H1 (cell line): Measurements from ENCODE around the gene VPS9D1. TPM values are rescaled to one million over a fixed set of nuclear protein-coding genes. Genes with fewer than 3 reads are reported as not detected.
"Not testable (repeated sequence)": the region's sequence is repeated elsewhere in the genome, so short reads cannot be mapped to it uniquely, and the experiment has no call there.

ENCODE experiments used
- CTCF ChIA-PET: fragments of 300-600 bp; sonication (Branson Sonifier 250); formaldehyde crosslinking; loops from one replicate; lab custom pipeline; 2021; ENCODE audit not compliant: partially characterized antibody; lab: Charles Lee
- POLR2A ChIA-PET: fragments of 300-600 bp; sonication (Branson Sonifier 250); formaldehyde crosslinking; loops from one replicate; lab custom pipeline; 2021; ENCODE audit warnings: inconsistent platforms; ENCODE audit not compliant: partially characterized antibody; lab: Charles Lee
- DNase-seq, 2 experiments: peaks; one replicate each; pipeline versions ENCODE4 v3.0.0 to v3.0.0-alpha.2; 2010 to 2022; ENCODE audit warnings: low spot score in 2 of 2, low read depth in 1 of 2, mixed read lengths in 1 of 2
- FAIRE-seq: peaks from 2 replicates; lab custom pipeline; 2011; peaks lifted over from hg19 to GRCh38; lab: Jason Lieb, UNC
- H2AFZ ChIP-seq: 2 replicates; pipeline ENCODE4 v1.8.1; 2012; ENCODE audit warnings: low read length, inconsistent platforms
- H2AK5ac ChIP-seq: 2 replicates; pipeline ENCODE4 v1.6.1; 2013; ENCODE audit warnings: low read depth, low read length
- H2BK120ac ChIP-seq: replicated peaks from 2 replicates; pipeline ENCODE3; 2013; ENCODE audit warnings: low read depth, low read length, inconsistent platforms
- H2BK12ac ChIP-seq: 2 replicates; pipeline ENCODE4 v1.6.1; 2013; ENCODE audit warnings: low read depth, low read length
- H2BK15ac ChIP-seq: 2 replicates; pipeline ENCODE4 v1.6.1; 2013; ENCODE audit warnings: low read length
- H2BK20ac ChIP-seq: 2 replicates; pipeline ENCODE4 v1.6.1; 2013; ENCODE audit warnings: low read length
- H2BK5ac ChIP-seq: 2 replicates; pipeline ENCODE4 v1.6.1; 2013; ENCODE audit warnings: low read depth, low read length
- H3K14ac ChIP-seq: 2 replicates; pipeline ENCODE4 v1.6.1; 2013; ENCODE audit warnings: inconsistent platforms; ENCODE audit not compliant: insufficient read length
- H3K18ac ChIP-seq: 2 replicates; pipeline ENCODE4 v1.6.1; 2013; ENCODE audit warnings: low read length; ENCODE audit errors: extremely low read depth
- H3K23ac ChIP-seq: 2 replicates; pipeline ENCODE4 v1.6.1; 2013; ENCODE audit warnings: inconsistent platforms; ENCODE audit not compliant: insufficient read length
- H3K23me2 ChIP-seq: 2 replicates; pipeline ENCODE4 v1.6.1; 2013; ENCODE audit warnings: low read depth, low read length
- H3K27ac ChIP-seq: 2 replicates; pipeline ENCODE4 v1.6.1; 2011; ENCODE audit warnings: low read depth, low read length, inconsistent platforms
- H3K27me3 ChIP-seq, 4 experiments: replicated peaks in 1 of 4; 1 replicate in 1 of 4; 2 replicates in 3 of 4; pipeline versions ENCODE4 v1.6.1 to v1.8.1; 2011 to 2013; ENCODE audit warnings: low read length in 3 of 4, mild to moderate bottlenecking in 3 of 4, inconsistent platforms in 2 of 4, mixed read lengths in 2 of 4, moderate library complexity in 1 of 4; ENCODE audit not compliant: control insufficient read depth in 3 of 4, insufficient read depth in 3 of 4; ENCODE audit errors: extremely low read depth in 1 of 4
- H3K36me3 ChIP-seq, 4 experiments: 2 replicates each; pipeline versions ENCODE4 v1.6.1 to v1.8.1; 2011 to 2013; ENCODE audit warnings: mild to moderate bottlenecking in 4 of 4, low read length in 3 of 4, moderate library complexity in 2 of 4, control low read depth in 1 of 4, inconsistent platforms in 1 of 4; ENCODE audit not compliant: insufficient read depth in 4 of 4, control insufficient read depth in 2 of 4
- H3K4ac ChIP-seq: replicated peaks from 2 replicates; pipeline ENCODE3; 2013; ENCODE audit warnings: low read length, low read depth, mixed read lengths, inconsistent platforms; ENCODE audit not compliant: insufficient read length
- H3K4me1 ChIP-seq, 4 experiments: replicated peaks in 1 of 4; 1 replicate in 1 of 4; 2 replicates in 3 of 4; pipeline versions ENCODE4 v1.6.1 to v1.8.1; 2011 to 2013; ENCODE audit warnings: low read length in 3 of 4, inconsistent platforms in 2 of 4, mixed read lengths in 1 of 4; ENCODE audit not compliant: insufficient read depth in 4 of 4, control insufficient read depth in 3 of 4
- H3K4me2 ChIP-seq, 2 experiments: 2 replicates each; pipeline versions ENCODE4 v1.6.1 to v1.8.1; 2011 to 2013; ENCODE audit warnings: low read depth in 2 of 2, low read length in 2 of 2, control low read depth in 1 of 2, inconsistent platforms in 1 of 2, mild to moderate bottlenecking in 1 of 2; ENCODE audit not compliant: insufficient read depth in 1 of 2
- H3K4me3 ChIP-seq, 4 experiments: fragments of 200-600, 300-600 bp in 1 of 4; sonication (generic), shearing (Covaris generic), sonication (Bioruptor Twin) in 1 of 4; 2 replicates each; pipeline versions ENCODE4 v1.5.1 to v1.8.1; 2011 to 2016; ENCODE audit warnings: low read length in 4 of 4, low read depth in 3 of 4, control low read depth in 2 of 4, inconsistent platforms in 2 of 4, mild to moderate bottlenecking in 2 of 4, mixed read lengths in 1 of 4, moderate library complexity in 1 of 4; ENCODE audit not compliant: insufficient read depth in 2 of 4; ENCODE audit errors: extremely low read depth in 1 of 4
- H3K56ac ChIP-seq: replicated peaks from 2 replicates; pipeline ENCODE3; 2013; ENCODE audit warnings: low read depth, mild to moderate bottlenecking, mixed read lengths, low read length, inconsistent platforms; ENCODE audit not compliant: insufficient read length
- H3K79me1 ChIP-seq: 2 replicates; pipeline ENCODE4 v1.6.1; 2013; ENCODE audit warnings: low read depth, low read length, control low read depth
- H3K79me2 ChIP-seq, 2 experiments: 2 replicates each; pipeline versions ENCODE4 v1.6.1 to v1.8.1; 2012 to 2013; ENCODE audit warnings: low read length in 2 of 2, mild to moderate bottlenecking in 2 of 2, inconsistent platforms in 1 of 2; ENCODE audit not compliant: insufficient read depth in 2 of 2, control insufficient read depth in 1 of 2
- H3K9ac ChIP-seq, 4 experiments: replicated peaks in 1 of 4; 1 replicate in 1 of 4; 2 replicates in 3 of 4; pipeline versions ENCODE4 v1.6.1 to v1.8.1; 2011 to 2013; ENCODE audit warnings: low read depth in 3 of 4, low read length in 3 of 4, control low read depth in 2 of 4, mild to moderate bottlenecking in 2 of 4, moderate library complexity in 2 of 4, inconsistent platforms in 1 of 4; ENCODE audit errors: extremely low read depth in 1 of 4
- H3K9me3 ChIP-seq, 2 experiments: 2 replicates each; pipeline versions ENCODE4 v1.6.1 to v1.8.1; 2012 to 2013; ENCODE audit warnings: mild to moderate bottlenecking in 2 of 2, moderate library complexity in 2 of 2, control low read depth in 1 of 2, inconsistent platforms in 1 of 2, low read depth in 1 of 2, low read length in 1 of 2, mixed read lengths in 1 of 2; ENCODE audit not compliant: insufficient read depth in 2 of 2
- H4K20me1 ChIP-seq, 2 experiments: replicated peaks in 1 of 2; 2 replicates each; pipeline versions ENCODE3 to v1.8.1; 2011 to 2013; ENCODE audit warnings: inconsistent platforms in 2 of 2, low read length in 2 of 2, mild to moderate bottlenecking in 1 of 2; ENCODE audit not compliant: insufficient read depth in 2 of 2, control insufficient read depth in 1 of 2
- H4K5ac ChIP-seq: 2 replicates; pipeline ENCODE4 v1.6.1; 2013; ENCODE audit warnings: low read length, low read depth, mixed read lengths, inconsistent platforms; ENCODE audit not compliant: insufficient read length
- H4K8ac ChIP-seq: 2 replicates; pipeline ENCODE4 v1.8.0; 2013; ENCODE audit warnings: mild to moderate bottlenecking, moderate library complexity, low read length, inconsistent platforms; ENCODE audit not compliant: insufficient read depth; ENCODE audit errors: extremely low read depth
- H4K91ac ChIP-seq: replicated peaks from 2 replicates; pipeline ENCODE3; 2013; ENCODE audit warnings: low read length, mixed read lengths, inconsistent platforms; ENCODE audit not compliant: insufficient read length
- WGBS, 2 experiments: shearing (Covaris generic) in 1 of 2; methylation state at CpG; one replicate each; pipeline versions ENCODE4 v1.1.6 to v1.1.7; 2013 to 2015; ENCODE audit warnings: low lambda C conversion rate in 2 of 2, mixed read lengths in 2 of 2, inconsistent platforms in 1 of 2, low coverage in 1 of 2, missing lambda C conversion rate in 1 of 2; ENCODE audit not compliant: insufficient replicate concordance in 2 of 2, insufficient coverage in 1 of 2, insufficient read length in 1 of 2; ENCODE audit errors: extremely low coverage in 1 of 2, missing lambda C conversion rate in 1 of 2; 5-methylcytosine and 5-hydroxymethylcytosine counted together
- polyA plus RNA-seq, 7 experiments: library from polyadenylated mRNA; depleted of rRNA in 3 of 7; stranded (reverse) in 5 of 7; unstranded in 2 of 7; fragments of >200 nt in 5 of 7; fragments of 200-250 nt in 2 of 7; gene quantifications; 1 replicate in 5 of 7; 2 replicates in 1 of 7; 4 replicates in 1 of 7; pipeline versions ENCODE4 v1.2.1 to v1.2.3, GENCODE V29; 2011 to 2013; ENCODE audit warnings: missing spikeins in 2 of 7, mixed read lengths in 2 of 7
- total RNA-seq: library from RNA; stranded (reverse); fragmentation: NEBNext Ultra II Directional; extraction: Animal tissue kit (Norgen Biotek cat#: 25700); gene quantifications from 2 replicates; pipeline ENCODE4 v1.2.1, GENCODE V29; 2021

VPS9D1 gene
- total and polyA plus RNA-seq, 2 of the 8 experiments (the other 6 are each of a cell fraction or from before 2014, with no cell fraction given) = 2.9 to 5.4 TPM

GRCh38 chr16:89671565-89671964 is 49.1 kb downstream of the VPS9D1 start:
- not testable (repeated sequence) for H2BK120ac ChIP-seq
- POLR2A ChIA-PET = interaction anchor here (1.4 kb wide), 1 partner anchor 14 kb away, joined by 3 read pairs; the partner anchor contains the start of genes CHMP1A and SPATA33

More at GRCh38 chr16:89671565-89671964, 49.1 kb downstream of the VPS9D1 start:
- not testable (repeated sequence) for H2BK5ac ChIP-seq, H3K4ac ChIP-seq, DNase-seq, H4K91ac ChIP-seq, H3K4me2 ChIP-seq, H3K9ac ChIP-seq, H2BK20ac ChIP-seq, H3K18ac ChIP-seq, H2BK15ac ChIP-seq, H3K79me2 ChIP-seq, H3K27me3 ChIP-seq, H3K36me3 ChIP-seq, H3K14ac ChIP-seq, H3K27ac ChIP-seq, H2AK5ac ChIP-seq, H3K4me3 ChIP-seq, H3K23me2 ChIP-seq, H4K20me1 ChIP-seq, H4K8ac ChIP-seq, H3K56ac ChIP-seq, H4K5ac ChIP-seq, H2BK12ac ChIP-seq, H3K23ac ChIP-seq, H3K4me1 ChIP-seq, H2AFZ ChIP-seq, H3K79me1 ChIP-seq, FAIRE-seq
- WGBS, 2 experiments = 84% methylated on average over 3 of the region's 4 CpGs; no CpG with 5 or more reads in 1 of the 2 experiments
- CTCF ChIA-PET = interaction anchor here (0.6 to 1.9 kb wide), 5 partner anchors 12 to 411 kb away, joined by 3 to 11 read pairs (median 5); partner anchors contain the start of gene CDK10
- peaks cover 8 to 11% of the 10 kb centered on the region in 2 experiments; a peak in 2 of 4 replicates for H3K9me3 ChIP-seq
